Testis (tissue), 3 donors: ENCODE measurements around the gene SMAD6. TPM values are rescaled to one million over a fixed set of nuclear protein-coding genes. Genes with fewer than 3 reads are reported as not detected.

Experiments used
- DNase-seq: peaks from one replicate; pipeline ENCODE4 v3.0.0-alpha.2; 2019
- H3K27ac ChIP-seq, 2 donors: fragments of 200-600 bp; sonication (generic); one replicate each; pipeline ENCODE4 v1.5.1; 2019
- H3K27me3 ChIP-seq: fragments of 200-600 bp; sonication (generic); one replicate; pipeline ENCODE4 v1.5.1; 2019
- H3K36me3 ChIP-seq: fragments of 200-600 bp; sonication (generic); one replicate; pipeline ENCODE4 v1.5.1; 2017; ENCODE audit warnings: low read depth; ENCODE audit errors: missing control alignments
- H3K4me1 ChIP-seq: fragments of 200-600 bp; sonication (generic); one replicate; pipeline ENCODE4 v1.5.1; 2019
- H3K4me3 ChIP-seq, 2 donors: fragments of 200-600 bp; sonication (generic); one replicate each; pipeline ENCODE4 v1.5.1; 2017 to 2019
- H3K9me3 ChIP-seq: fragments of 200-600 bp; sonication (generic); one replicate; pipeline ENCODE4 v1.5.1; 2017
- POLR2A ChIP-seq: fragments of 450-650 bp; IDR thresholded peaks from one replicate; pipeline ENCODE4 v1.6.1; 2017; ENCODE audit warnings: antibody characterized with exemption, mild to moderate bottlenecking, moderate library complexity
- WGBS, 2 donors: methylation state at CpG; one replicate each; pipeline ENCODE4 v1.1.5; 2018; 5-methylcytosine and 5-hydroxymethylcytosine counted together
- intact Hi-C: fragments of 100-400 bp; cut with DNase I; formaldehyde crosslinking; loops from one replicate; pipeline ENCODE4 v1.15.1; 2023; ENCODE audit warnings: low total_unique reads
- polyA plus RNA-seq: library from polyadenylated mRNA; stranded (reverse); fragments of 350-450 nt; fragmentation: Illumina TruSeq; extraction: RNeasy Lipid Tissue Mini Kit (QIAGEN cat#74804); gene quantifications from one replicate; pipeline ENCODE4 v1.2.3, GENCODE V29; 2014; ENCODE audit warnings: low read depth, low replicate concordance; ENCODE audit not compliant: insufficient read depth
- total RNA-seq, 2 donors: library from RNA; depleted of rRNA; stranded (reverse); fragments of >200 nt; gene quantifications; one replicate each; pipeline ENCODE4 v1.2.3, GENCODE V29; 2016
- TF ChIP-seq, protein P1 (sequence below), 3 experiments: fragments of 450-650 bp in 2 of 3; fragments of 200-600 bp in 1 of 3; sonication (generic) in 1 of 3; IDR thresholded peaks; one replicate each; pipeline ENCODE4 v1.5.1; 2016 to 2019; ENCODE audit warnings: antibody characterized with exemption in 3 of 3, mild to moderate bottlenecking in 2 of 3, moderate library complexity in 1 of 3

SMAD6 gene
- total and polyA plus RNA-seq, 3 donors from 2014 or later, result 3.2 to 19.4 (median 17.5) TPM

DNA sequence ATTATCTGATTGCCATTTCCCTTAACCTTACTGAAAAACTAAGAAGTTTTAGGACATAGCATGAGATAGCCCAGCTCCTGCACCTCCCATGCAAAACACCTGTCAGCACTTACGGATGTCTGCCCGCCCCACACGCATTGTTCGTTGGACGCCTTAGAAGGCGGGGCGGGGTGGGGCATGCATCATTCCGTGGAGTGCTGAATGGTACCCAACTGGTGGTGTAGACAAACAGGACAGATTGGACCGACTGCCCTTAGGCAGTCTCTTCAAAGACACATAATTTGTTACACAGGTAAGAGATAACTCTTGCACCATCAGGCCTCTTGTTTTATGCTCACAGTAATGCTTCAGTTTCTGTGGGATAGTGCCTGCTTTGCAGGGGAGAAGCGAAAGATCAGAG is 93.8 kb downstream of the SMAD6 start:
- DNase-seq, result no peak
- intact Hi-C loops, result no loop called here
- Histone ChIP-seq H3K4me1 (no peaks in the 10 kb centered on the region), H3K4me3 (no peak overlapping the region), H3K9me3 (no peaks in the 10 kb centered on the region), H3K27ac (no peak overlapping the region), H3K27me3 (no peaks in the 10 kb centered on the region), H3K36me3 (no peaks in the 10 kb centered on the region)
- WGBS, 2 donors, result 95% methylated on average over 9 to 10 of the region's 10 CpGs
- TF ChIP-seq, protein P1, sequence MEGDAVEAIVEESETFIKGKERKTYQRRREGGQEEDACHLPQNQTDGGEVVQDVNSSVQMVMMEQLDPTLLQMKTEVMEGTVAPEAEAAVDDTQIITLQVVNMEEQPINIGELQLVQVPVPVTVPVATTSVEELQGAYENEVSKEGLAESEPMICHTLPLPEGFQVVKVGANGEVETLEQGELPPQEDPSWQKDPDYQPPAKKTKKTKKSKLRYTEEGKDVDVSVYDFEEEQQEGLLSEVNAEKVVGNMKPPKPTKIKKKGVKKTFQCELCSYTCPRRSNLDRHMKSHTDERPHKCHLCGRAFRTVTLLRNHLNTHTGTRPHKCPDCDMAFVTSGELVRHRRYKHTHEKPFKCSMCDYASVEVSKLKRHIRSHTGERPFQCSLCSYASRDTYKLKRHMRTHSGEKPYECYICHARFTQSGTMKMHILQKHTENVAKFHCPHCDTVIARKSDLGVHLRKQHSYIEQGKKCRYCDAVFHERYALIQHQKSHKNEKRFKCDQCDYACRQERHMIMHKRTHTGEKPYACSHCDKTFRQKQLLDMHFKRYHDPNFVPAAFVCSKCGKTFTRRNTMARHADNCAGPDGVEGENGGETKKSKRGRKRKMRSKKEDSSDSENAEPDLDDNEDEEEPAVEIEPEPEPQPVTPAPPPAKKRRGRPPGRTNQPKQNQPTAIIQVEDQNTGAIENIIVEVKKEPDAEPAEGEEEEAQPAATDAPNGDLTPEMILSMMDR (IDR thresholded peaks at IDR 0.05), result no peak

DNA sequence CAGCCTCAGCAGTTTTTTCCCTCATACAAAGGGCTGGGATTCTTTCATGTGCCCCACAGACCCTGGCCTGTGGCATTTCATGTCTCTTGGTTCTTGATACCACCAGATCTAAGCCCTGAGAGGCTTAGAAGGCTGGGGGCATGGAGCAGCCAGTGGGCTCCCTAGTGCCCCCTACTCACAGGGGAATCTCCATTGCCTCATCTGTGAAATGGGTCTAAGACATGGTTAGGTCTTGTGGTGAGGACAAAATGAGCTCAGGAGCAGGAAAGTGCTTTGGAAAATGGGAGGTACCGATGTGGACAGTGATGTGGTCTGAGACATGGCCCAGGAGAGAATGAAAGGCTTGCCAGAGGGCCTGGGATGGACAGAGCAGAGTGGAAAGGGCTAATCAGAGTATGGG is 94.3 kb downstream of the SMAD6 start:
- DNase-seq, result no peak
- no peak overlapping the region for H3K4me3 ChIP-seq
- no peaks in the 10 kb centered on the region for H3K4me1 ChIP-seq
- WGBS, 2 donors, result 94 to 100% methylated on average over 1 of the region's 1 CpG
- H3K27me3 ChIP-seq, result no peaks in the 10 kb centered on the region
- no peaks in the 10 kb centered on the region for H3K9me3 ChIP-seq
- no peak for TF ChIP-seq POLR2A
- TF ChIP-seq, protein P1 (IDR thresholded peaks at IDR 0.05), result no peak
- no peak overlapping the region for H3K27ac ChIP-seq
- intact Hi-C loops, result no loop called here
- no peaks in the 10 kb centered on the region for H3K36me3 ChIP-seq

DNA sequence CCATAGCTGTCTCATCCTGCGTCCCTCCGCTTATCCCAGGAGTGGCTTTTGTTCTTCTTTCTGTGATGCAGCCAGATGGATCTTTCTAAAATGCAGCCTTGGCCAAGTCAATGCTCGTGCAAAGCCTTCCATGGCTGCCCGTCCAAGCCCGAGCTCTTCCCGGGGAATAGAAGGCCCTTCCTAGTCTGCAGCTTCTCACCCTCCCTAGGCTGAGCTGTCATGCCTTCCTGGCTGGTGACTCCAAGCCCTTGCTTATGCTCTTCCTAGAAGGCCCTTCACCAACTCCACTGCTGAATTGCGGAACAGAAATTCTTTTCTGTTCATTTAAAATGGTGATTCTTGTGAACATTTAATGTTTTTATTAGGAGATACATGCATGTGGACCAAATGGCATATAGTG is 95.9 kb downstream of the SMAD6 start:
- intact Hi-C loops, result no loop called here
- Histone ChIP-seq H3K27me3 (no peaks in the 10 kb centered on the region), H3K4me1 (peaks cover 7% of the 10 kb centered on the region), H3K9me3 (no peaks in the 10 kb centered on the region), H3K4me3 (no peak overlapping the region), H3K27ac (no peak overlapping the region), H3K36me3 (no peaks in the 10 kb centered on the region)
- no peak for TF ChIP-seq POLR2A
- TF ChIP-seq, protein P1 (IDR thresholded peaks at IDR 0.05), result no peak
- DNase-seq, result no peak
- 86 to 97% methylated on average over 7 of the region's 7 CpGs for WGBS, 2 donors

DNA sequence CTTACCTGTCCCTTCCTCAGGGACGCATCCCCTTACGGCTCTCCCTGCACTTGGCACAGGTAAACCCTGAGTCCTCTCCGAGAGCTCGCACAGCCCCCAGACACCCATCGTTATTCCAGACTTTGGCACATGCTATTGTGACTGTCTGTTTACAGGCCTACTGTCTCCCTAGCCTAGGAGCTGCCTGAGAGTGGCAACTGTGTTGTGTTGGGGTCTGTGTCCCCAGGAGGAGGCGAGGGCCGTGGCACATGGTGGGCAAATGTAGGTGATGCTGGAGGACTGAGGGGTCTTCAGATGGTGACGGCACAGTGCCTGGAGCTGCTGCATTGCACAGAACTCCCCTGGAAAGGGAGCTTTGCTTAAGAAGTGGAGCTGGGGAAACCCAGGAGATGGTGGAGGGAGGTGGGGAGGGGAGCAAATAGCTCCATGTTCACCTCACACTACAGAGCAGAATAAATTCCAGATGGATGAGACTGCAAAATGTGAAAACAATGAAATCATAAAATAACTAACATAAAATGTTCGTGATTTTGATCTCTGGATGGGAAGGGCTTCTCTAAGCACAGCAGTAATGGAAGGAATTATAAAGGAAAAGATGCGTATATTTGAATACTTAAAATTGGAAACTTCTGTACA is 96.5 kb downstream of the SMAD6 start:
- TF ChIP-seq, protein P1 (IDR thresholded peaks at IDR 0.05), result no peak
- TF ChIP-seq POLR2A, result no peak
- Histone ChIP-seq H3K27ac (no peak overlapping the region), H3K9me3 (no peaks in the 10 kb centered on the region), H3K36me3 (no peaks in the 10 kb centered on the region), H3K4me3 (no peak overlapping the region), H3K27me3 (no peaks in the 10 kb centered on the region), H3K4me1 (peaks cover 12% of the 10 kb centered on the region)
- WGBS, 2 donors, result 89 to 94% methylated on average over 10 of the region's 10 CpGs
- intact Hi-C loops, result no loop called here
- DNase-seq, result peak; percentile 0

DNA sequence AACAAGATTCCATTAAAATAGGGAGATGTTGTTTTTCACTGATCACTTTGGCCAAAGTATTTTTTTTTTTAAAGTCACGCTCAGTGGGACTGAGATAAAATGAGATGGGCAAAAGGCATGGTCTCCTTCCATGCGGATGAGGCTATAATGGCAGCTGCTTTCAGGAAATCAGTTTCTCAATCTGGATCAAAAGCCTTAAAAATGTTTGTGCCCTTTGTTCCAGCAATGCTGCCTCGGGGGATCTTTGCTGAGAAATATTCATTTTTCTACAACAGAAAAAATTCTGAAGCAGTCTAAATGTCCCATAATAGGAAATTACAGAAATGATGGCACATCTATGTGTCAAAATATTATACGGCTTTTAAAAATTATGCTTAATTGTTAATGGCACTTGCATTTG is 97.2 kb downstream of the SMAD6 start:
- 80 to 87% methylated on average over 4 of the region's 4 CpGs for WGBS, 2 donors
- no peak overlapping the region for H3K27ac ChIP-seq
- intact Hi-C loops, result no loop called here

More for the DNA sequence above, 97.2 kb downstream of the SMAD6 start:
- Histone ChIP-seq H3K36me3 (no peaks in the 10 kb centered on the region), H3K4me3 (no peak overlapping the region), H3K27me3 (no peaks in the 10 kb centered on the region), H3K4me1 (peaks cover 12% of the 10 kb centered on the region), H3K9me3 (no peaks in the 10 kb centered on the region)
- DNase-seq, result no peak
- no peak for TF ChIP-seq POLR2A
- TF ChIP-seq, protein P1 (IDR thresholded peaks at IDR 0.05), result no peak
